ENCODE measurements around the gene ARID3B.
"Not testable (repeated sequence)": the region's sequence is repeated elsewhere in the genome, so short reads cannot be mapped to it uniquely, and the experiment has no call there.

DNA sequence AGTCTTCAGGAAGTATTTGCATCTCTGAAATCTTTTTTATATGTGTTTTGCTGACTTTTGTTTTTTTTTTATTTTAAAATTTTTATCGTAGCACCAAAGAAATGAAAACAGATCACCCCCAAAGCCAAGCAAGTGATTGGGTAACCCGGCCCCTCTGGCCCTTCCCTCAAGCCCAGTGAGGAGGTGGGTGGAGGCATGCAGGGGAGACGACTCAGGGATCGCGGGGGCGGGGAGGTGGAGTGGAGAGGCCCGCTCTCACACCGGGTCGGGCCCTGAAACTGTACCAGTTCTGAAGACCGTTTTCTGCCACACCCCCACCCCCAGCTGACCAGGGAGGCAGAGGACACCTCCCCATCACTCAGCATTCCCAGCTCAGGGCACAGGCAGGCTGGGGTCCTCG lies 55.7 kb downstream of the ARID3B start:
- not testable (repeated sequence) for TF ChIP-seq RAD21 (conservative IDR thresholded peaks at IDR 0.05 in 1 of 2, IDR thresholded peaks at IDR 0.05 in 1 of 2); CTCF (IDR thresholded peaks at IDR 0.05); ZFP36 (IDR thresholded peaks at IDR 0.05; ENCODE audit: borderline replicate concordance, partially characterized antibody); POLR2AphosphoS2 (conservative IDR thresholded peaks at IDR 0.05; ENCODE audit: low read length); POLR2A (IDR thresholded peaks at IDR 0.05; ENCODE audit: low read length); JUN (IDR thresholded peaks at IDR 0.05); BHLHE40 (IDR thresholded peaks at IDR 0.05; ENCODE audit: low read depth, low read length); CHD2 (IDR thresholded peaks at IDR 0.05; ENCODE audit: low read length, partially characterized antibody); JUNB (IDR thresholded peaks at IDR 0.05); HMGXB4 (CRISPR knock-in tag; IDR thresholded peaks at IDR 0.05; ENCODE audit: borderline replicate concordance)

All from A549 (cell line).